Measurements from ENCODE around the gene USP7. TPM values are rescaled to one million over a fixed set of nuclear protein-coding genes. Genes with fewer than 3 reads are reported as not detected.

Gene USP7
- total RNA-seq, 1 experiment from 2014 or later = 148 TPM

- H3K4me3 ChIP-seq (ENCODE audit: low read depth, low read length) = no peak overlapping the region
- TF ChIP-seq, protein P1, sequence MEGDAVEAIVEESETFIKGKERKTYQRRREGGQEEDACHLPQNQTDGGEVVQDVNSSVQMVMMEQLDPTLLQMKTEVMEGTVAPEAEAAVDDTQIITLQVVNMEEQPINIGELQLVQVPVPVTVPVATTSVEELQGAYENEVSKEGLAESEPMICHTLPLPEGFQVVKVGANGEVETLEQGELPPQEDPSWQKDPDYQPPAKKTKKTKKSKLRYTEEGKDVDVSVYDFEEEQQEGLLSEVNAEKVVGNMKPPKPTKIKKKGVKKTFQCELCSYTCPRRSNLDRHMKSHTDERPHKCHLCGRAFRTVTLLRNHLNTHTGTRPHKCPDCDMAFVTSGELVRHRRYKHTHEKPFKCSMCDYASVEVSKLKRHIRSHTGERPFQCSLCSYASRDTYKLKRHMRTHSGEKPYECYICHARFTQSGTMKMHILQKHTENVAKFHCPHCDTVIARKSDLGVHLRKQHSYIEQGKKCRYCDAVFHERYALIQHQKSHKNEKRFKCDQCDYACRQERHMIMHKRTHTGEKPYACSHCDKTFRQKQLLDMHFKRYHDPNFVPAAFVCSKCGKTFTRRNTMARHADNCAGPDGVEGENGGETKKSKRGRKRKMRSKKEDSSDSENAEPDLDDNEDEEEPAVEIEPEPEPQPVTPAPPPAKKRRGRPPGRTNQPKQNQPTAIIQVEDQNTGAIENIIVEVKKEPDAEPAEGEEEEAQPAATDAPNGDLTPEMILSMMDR (IDR thresholded peaks at IDR 0.05; ENCODE audit: insufficient read depth in 1 of 2, low read depth in 1 of 2, low read length in 1 of 2, severe bottlenecking in 1 of 2, unreplicated experiment in 1 of 2) = no peak
- BruUV-seq (replicated peaks) = no TSS peak
- Mint-ChIP-seq H3K4me3 (ENCODE audit: unreplicated experiment) (peak overlapping the region; percentile 40), H3K27ac (ENCODE audit: unreplicated experiment) (peak overlapping the region; percentile 79), H3K9me3 (ENCODE audit: unreplicated experiment) (no peaks in the 10 kb centered on the region), H3K4me1 (ENCODE audit: low read depth, unreplicated experiment) (peaks cover 15% of the 10 kb centered on the region), H3K36me3 (ENCODE audit: insufficient read depth, unreplicated experiment) (peaks cover 68% of the 10 kb centered on the region), H3K27me3 (ENCODE audit: insufficient read depth, unreplicated experiment) (no peaks in the 10 kb centered on the region)
- no peaks in the 10 kb centered on the region for H3K9me3 ChIP-seq
- intact Hi-C loops (cut with micrococcal nuclease; ENCODE audit: unreplicated experiment) = loop anchor here (5.0 kb wide), 3 partner anchors 67 to 228 kb away; partner anchors contain the start of genes HAPSTR1, PMM2 and TMEM186
- H3K36me3 ChIP-seq (ENCODE audit: control insufficient read depth, insufficient read depth, low read length) = no peaks in the 10 kb centered on the region
- ChIA-PET POLR2A (interaction anchor here (0.6 to 1.1 kb wide), 2 partner anchors 14 to 227 kb away, joined by 3 to 15 read pairs; partner anchors contain the start of gene HAPSTR1), CTCF (interaction anchor here (0.6 to 1.7 kb wide), 5 partner anchors 13 to 72 kb away, joined by 3 to 15 read pairs (median 4); partner anchors contain the start of gene LITAFD)
- H3K4me1 ChIP-seq = peaks cover 74% of the 10 kb centered on the region
- no peak for DNase-seq
- H3K27me3 ChIP-seq (replicated peaks; ENCODE audit: control insufficient read depth, insufficient read depth, low read length) = no peaks in the 10 kb centered on the region
Measured at GRCh38 chr16:8864480-8865110, 99.1 kb downstream of the USP7 start.

- Histone ChIP-seq H3K9me3 (no peaks in the 10 kb centered on the region), H3K36me3 (ENCODE audit: control insufficient read depth, insufficient read depth, low read length) (no peaks in the 10 kb centered on the region), H3K27me3 (replicated peaks; ENCODE audit: control insufficient read depth, insufficient read depth, low read length) (no peaks in the 10 kb centered on the region), H3K4me3 (ENCODE audit: low read depth, low read length) (no peak overlapping the region), H3K4me1 (peaks cover 69% of the 10 kb centered on the region)
- peak; percentile 90 to 94 for DNase-seq
- peak overlapping the region; percentile 79 for H3K27ac Mint-ChIP-seq (ENCODE audit: unreplicated experiment)
- intact Hi-C loops (cut with micrococcal nuclease; ENCODE audit: unreplicated experiment) = loop anchor here (1.0 to 5.0 kb wide), 2 partner anchors 16 to 187 kb away; no protein-coding TSS in a partner anchor
- no peaks in the 10 kb centered on the region for H3K27me3 Mint-ChIP-seq (ENCODE audit: insufficient read depth, unreplicated experiment)
- ChIA-PET POLR2A (interaction anchor here (0.6 to 1.1 kb wide), 4 partner anchors 14 to 1046 kb away, joined by 3 to 15 read pairs (median 4); partner anchors contain the start of gene HAPSTR1), CTCF (interaction anchor here (0.6 to 1.7 kb wide), 11 partner anchors 10 to 198 kb away, joined by 3 to 15 read pairs (median 4); partner anchors contain the start of gene LITAFD)
- H3K4me1 Mint-ChIP-seq (ENCODE audit: low read depth, unreplicated experiment) = peaks cover 15% of the 10 kb centered on the region
- H3K4me3 Mint-ChIP-seq (ENCODE audit: unreplicated experiment) = peak overlapping the region; percentile 40
- H3K36me3 Mint-ChIP-seq (ENCODE audit: insufficient read depth, unreplicated experiment) = peaks cover 76% of the 10 kb centered on the region
- no peaks in the 10 kb centered on the region for H3K9me3 Mint-ChIP-seq (ENCODE audit: unreplicated experiment)
- no TSS peak for BruUV-seq (replicated peaks)
- TF ChIP-seq, protein P1 (IDR thresholded peaks at IDR 0.05; ENCODE audit: insufficient read depth in 1 of 2, low read depth in 1 of 2, low read length in 1 of 2, severe bottlenecking in 1 of 2, unreplicated experiment in 1 of 2) = peak in 1 of 2 experiments; percentile 32
Measured at GRCh38 chr16:8863594-8864424, 99.9 kb downstream of the USP7 start.
